Activated CD4-positive, alpha-beta T cell treated with anti-CD3 and anti-CD28 coated beads, Interleukin-2, Interleukin-4, amounts not matched to agents 100 ng/mL and 50 ng/mL, durations not matched to agents 16 hours and 8 hours (primary cell): ENCODE data around the gene MORN4.
"Not testable (repeated sequence)": the region's sequence is repeated elsewhere in the genome, so short reads cannot be mapped to it uniquely, and the experiment has no call there.

ENCODE experiments used
- DNase-seq: peaks from one replicate; pipeline ENCODE4 v3.0.0-alpha.2; 2020; ENCODE audit warnings: low spot score

MORN4 gene

GRCh38 chr10:97632949-97633884, at the start of gene MORN4:
MORN4 (minus strand) TSS chr10:97633500; CDS start chr10:97619653, 13,847 bp downstream.
- peak; percentile 96 for DNase-seq

- DNase-seq, result no peak
Measured at GRCh38 chr10:97682042-97682441, 48.7 kb upstream of the MORN4 start.

GRCh38 chr10:97679594-97679993, 46.3 kb upstream of the MORN4 start:
- no peak for DNase-seq

GRCh38 chr10:97676770-97677581, 43.7 kb upstream of the MORN4 start:
- DNase-seq, result peak; percentile 38

- no peak for DNase-seq
Measured at GRCh38 chr10:97675222-97675621, 41.9 kb upstream of the MORN4 start.

DNA sequence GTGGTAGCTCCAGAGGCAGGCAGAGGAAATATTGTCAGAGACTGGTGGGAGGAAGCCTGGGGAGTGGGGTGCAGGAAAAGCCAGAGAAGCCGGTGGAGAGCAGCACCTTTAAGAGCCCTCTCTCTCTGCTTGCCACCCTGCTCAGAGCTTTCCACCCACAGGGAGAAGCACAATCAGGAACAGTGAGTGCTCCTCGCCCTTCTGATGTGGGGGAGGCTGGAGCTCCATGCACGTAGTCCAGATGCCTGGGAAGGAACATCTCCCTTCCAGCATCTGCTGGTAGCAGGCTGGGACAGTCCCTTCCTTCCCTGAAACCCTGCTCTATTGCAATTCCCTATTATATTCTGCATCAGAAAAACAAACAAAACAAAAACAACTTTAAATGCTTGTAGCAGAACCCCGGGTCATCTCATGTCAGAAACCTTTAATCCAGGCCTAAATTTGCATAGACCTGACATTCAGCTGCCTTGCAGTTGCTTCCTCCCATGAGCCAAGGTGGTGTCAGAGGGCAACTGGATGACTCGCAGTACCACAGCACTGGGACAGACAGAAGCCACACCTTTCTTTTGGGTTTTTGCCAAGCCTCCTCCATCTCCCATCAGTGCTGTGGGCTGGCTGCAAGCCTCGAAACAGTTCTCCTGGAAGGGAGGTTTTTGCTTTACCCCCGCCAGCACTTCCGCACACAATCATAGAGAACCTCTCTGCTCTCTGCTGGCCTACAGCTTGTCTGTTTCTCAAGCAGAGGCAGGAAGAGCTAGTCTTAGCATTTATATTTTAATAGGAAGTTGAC, 40.6 kb upstream of the MORN4 start:
- peak; percentile 18 for DNase-seq

GRCh38 chr10:97669571-97669970, 36.3 kb upstream of the MORN4 start:
- DNase-seq, result no peak

- no peak for DNase-seq
Measured at GRCh38 chr10:97667463-97667862, 34.2 kb upstream of the MORN4 start.

DNA sequence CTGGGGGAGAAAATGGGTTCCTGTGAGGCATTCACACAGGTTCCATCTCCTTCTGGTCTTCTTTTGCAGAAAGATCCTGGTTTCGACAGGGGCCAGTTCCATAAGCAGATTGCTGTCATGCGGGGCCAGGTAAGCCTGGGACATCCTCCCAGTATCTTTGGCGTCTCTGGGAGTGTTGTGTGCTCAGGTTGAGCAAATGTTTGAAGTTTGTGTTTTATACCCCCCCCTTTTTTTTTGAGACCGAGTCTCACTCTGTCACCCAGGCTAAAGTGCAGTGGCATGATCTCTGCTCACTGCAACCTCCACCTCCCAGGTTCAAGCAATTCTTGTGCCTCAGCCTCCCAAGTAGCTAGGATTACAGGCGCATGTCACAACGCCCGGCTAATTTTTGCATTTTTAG, 33.7 kb upstream of the MORN4 start:
- DNase-seq, result no peak

DNA sequence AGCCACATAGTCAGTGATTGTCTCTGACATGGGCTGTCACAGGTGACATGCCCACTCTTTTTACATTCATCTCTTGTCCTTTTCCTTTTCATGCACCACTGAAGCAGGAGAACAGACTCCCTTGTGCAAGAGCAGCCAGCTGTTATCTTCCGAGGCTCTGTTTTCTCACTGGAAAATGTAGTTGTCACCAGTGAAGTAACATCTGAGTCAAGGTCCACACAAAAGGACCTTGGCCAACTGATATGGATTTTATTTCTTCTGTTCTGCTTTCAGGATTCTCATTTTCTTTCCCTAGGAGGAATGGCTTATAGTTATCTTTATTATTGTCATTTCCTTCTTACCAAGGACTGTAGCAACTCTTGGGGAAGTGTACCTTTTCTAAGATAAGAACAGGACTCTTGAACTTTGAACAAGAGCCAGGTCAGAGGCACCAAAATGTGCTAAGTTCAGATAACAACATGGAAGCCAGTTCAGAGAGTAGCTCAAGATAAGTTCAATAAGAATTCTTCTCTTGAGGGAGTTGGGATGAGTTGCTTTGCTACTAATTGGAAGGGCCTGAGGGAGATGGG, 31.1 kb upstream of the MORN4 start:
- DNase-seq, result no peak

- DNase-seq, result no peak
Measured at GRCh38 chr10:97659589-97659988, 26.3 kb upstream of the MORN4 start.

DNA sequence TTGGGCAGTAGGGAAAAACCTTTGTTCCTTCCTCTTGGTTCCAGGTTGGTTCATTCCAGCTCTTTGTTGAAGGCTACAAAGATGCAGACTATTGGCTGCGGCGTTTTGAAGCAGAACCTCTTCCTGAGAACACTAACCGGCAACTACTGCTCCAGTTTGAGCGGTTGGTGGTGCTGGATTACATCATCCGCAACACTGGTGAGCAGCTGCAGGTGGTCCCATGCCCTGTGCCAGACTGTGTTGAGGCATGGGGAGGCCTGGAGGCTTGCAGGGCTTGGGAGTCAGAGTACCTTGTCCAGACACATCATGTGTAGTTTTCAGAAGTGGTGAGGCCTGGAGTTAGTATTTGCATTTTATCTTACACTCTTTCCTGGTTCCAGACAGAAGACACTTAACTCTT, 23.5 kb upstream of the MORN4 start:
- DNase-seq, result no peak

GRCh38 chr10:97651773-97652172, 18.5 kb upstream of the MORN4 start:
- DNase-seq, result no peak

DNA sequence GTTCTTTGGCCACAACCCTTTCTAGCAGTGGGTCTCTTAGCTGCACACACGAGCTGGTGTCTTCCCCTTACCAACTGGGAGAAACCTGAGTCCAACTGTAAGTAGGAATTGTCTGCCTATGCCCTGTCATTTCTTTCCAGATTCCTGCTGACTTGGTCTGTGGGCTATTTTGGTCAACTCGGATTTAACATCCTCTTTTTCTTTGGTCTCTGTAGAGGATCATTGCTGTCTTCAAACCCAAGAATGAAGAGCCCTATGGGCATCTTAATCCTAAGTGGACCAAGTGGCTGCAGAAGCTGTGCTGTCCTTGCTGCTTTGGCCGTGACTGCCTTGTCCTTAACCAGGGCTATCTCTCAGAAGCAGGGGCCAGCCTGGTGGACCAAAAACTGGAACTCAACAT, 17.4 kb upstream of the MORN4 start:
- no peak for DNase-seq

- not testable (repeated sequence) for DNase-seq
Measured at GRCh38 chr10:97649405-97649750, 16.1 kb upstream of the MORN4 start.

GRCh38 chr10:97648562-97649404, 15.5 kb upstream of the MORN4 start:
- peak; percentile 74 for DNase-seq

DNA sequence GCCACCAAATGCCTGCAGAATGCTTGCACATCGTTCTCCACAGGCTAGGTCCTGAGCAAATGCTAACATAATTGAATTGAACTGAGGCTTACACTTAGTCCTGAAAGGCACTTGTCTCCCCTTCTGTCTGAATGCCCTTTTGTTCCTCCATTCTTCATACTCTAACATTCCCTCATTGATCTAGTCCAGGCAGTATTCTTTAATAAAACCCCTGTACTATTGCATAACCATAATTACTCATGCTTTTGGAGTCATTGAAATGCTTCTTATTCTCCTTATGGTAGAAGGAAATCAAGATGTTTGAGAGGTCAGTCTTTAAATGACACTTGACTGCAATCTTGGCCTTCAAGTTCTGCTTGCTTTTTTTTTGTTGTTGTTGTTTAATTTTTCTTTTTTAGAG, 14.3 kb upstream of the MORN4 start:
- DNase-seq, result no peak

DNA sequence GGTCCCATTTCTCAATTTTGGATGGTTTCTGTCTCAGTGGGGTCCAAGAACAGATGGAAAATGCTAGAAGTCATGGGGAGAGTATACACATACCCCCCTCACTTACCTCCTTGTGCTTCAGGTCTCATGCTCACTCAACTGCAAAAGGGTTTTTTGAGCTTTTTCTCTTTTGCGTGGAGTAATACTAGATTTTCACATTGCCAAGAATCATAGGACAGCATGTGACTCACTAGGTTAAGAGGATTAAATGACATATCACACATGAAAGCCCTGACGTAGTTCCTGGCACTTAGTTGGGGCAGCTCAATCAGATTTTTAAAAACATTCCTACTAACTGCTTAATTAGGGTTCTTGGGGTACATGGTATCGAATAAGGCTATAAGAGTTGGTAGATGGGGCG, 11.6 kb upstream of the MORN4 start:
- DNase-seq, result no peak

- no peak for DNase-seq
Measured at GRCh38 chr10:97643441-97643985, 10.2 kb upstream of the MORN4 start.

GRCh38 chr10:97642471-97643159, 9.3 kb upstream of the MORN4 start:
- not testable (repeated sequence) for DNase-seq
